ENCODE measurements around the gene PRSS57. TPM values are rescaled to one million over a fixed set of nuclear protein-coding genes. Genes with fewer than 3 reads are reported as not detected.

The PRSS57 gene
- total RNA-seq, 2 donors from 2014 or later: 0.22 TPM; not detected in 1

DNA sequence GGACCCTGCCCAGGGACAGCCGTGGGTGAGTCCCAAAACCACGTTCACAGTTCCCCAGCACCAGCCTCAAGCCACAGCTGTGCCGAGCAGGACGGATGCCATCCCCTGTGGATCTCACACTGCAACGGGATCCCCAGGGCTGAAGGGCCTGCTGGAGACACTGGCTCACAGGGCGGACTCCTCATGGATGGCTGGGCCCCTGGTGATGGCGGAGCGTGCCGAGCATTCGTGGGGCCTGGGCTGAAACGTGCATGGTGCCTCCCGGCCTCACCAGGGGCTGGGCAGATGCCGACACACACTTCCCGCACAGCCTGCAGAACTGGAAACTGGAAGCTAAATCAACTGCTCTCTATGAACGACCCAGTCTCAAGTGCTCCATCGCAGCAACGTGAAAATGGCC is 41.8 kb downstream of the PRSS57 start:
- H3K9me3 Mint-ChIP-seq: no peaks in the 10 kb centered on the region
- H3K36me3 Mint-ChIP-seq (ENCODE audit: insufficient read depth in 2 of 2): peaks cover 0 to 8% of the 10 kb centered on the region in 2 donors
- H3K4me3 Mint-ChIP-seq: no peak overlapping the region
- no peak for DNase-seq
- peaks cover 24% of the 10 kb centered on the region for H3K4me1 Mint-ChIP-seq (ENCODE audit: low read depth)
- ATAC-seq (replicated peaks in 1 of 2): no peak
- no peaks in the 10 kb centered on the region for H3K27me3 Mint-ChIP-seq (ENCODE audit: low read depth)
- no peak overlapping the region for H3K27ac Mint-ChIP-seq

DNA sequence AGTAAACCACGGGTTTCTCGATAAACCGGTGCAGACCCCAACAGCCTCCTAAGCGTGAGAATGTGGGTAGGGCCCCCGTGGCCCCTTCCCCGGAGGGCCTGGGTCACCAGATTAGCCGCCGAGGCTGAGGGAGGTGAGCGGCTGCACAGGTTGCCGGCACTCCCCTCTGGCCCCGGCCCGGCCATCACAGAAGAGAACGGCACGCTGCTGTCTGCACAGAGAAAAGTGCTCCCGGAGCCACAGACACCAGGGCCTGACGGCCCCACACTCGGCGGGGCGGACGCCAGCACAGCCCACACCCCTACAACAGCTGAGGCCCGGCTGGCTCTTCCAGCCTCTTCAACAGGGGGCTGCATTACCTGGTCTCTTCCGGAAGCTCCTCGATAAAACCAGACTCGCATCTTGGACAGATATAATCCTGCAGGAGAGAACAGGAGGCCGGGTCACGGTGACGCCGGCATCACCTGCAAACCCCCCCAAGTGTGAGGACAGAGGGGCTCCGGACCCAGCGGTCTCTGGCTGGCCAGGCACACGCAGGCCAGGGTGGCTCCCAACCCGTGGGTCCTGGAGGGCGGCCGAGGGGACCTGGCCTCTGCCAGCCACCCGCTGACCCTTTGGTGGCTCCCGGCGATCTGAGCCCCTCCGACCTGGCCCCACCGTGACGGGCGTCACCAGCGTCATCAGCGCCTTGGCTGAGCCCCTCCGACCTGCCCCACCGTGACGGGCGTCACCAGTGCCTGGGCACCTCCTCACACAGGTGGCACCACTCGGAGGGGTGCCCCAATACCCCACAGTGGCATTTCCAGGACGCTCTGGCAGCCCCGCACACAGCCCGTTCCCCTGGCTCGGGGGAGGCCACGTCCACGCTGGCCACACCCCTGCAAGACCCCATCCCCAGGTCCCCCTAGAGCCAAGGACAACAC is 42.5 kb downstream of the PRSS57 start:
- Mint-ChIP-seq H3K27ac (no peak overlapping the region), H3K4me1 (ENCODE audit: low read depth) (peaks cover 22% of the 10 kb centered on the region), H3K36me3 (ENCODE audit: insufficient read depth in 2 of 2) (peaks cover 0 to 8% of the 10 kb centered on the region in 2 donors), H3K4me3 (no peak overlapping the region), H3K27me3 (ENCODE audit: low read depth) (no peaks in the 10 kb centered on the region), H3K9me3 (no peaks in the 10 kb centered on the region)
- ATAC-seq (replicated peaks in 1 of 2): no peak
- DNase-seq: no peak

DNA sequence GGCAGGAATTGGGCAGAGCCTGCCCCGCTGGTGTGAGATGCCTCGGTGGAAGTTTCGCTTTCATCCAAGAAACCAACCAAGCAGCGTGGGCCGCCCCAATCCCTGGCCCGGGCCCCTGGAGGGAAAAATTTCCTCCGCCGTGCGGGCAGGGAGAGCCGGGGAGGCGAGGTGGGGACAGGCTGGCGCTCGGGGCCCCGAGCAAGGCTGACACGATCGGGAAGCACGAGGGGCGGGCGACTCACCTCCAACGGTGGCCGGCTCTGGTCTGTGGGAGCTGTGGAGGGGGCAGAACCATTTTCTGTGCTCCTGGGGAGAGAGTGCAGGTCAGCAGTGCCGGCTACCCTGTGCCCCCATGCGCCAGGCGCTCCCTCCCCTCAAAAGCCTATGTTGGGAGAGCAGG is 43.3 kb downstream of the PRSS57 start:
- Mint-ChIP-seq H3K36me3 (ENCODE audit: insufficient read depth in 2 of 2) (peaks cover 0 to 6% of the 10 kb centered on the region in 2 donors), H3K27ac (no peak overlapping the region), H3K27me3 (ENCODE audit: low read depth) (no peaks in the 10 kb centered on the region), H3K4me3 (no peak overlapping the region), H3K4me1 (ENCODE audit: low read depth) (peaks cover 19% of the 10 kb centered on the region), H3K9me3 (no peaks in the 10 kb centered on the region)
- ATAC-seq (replicated peaks in 1 of 2) (no peak), DNase-seq (no peak)

DNA sequence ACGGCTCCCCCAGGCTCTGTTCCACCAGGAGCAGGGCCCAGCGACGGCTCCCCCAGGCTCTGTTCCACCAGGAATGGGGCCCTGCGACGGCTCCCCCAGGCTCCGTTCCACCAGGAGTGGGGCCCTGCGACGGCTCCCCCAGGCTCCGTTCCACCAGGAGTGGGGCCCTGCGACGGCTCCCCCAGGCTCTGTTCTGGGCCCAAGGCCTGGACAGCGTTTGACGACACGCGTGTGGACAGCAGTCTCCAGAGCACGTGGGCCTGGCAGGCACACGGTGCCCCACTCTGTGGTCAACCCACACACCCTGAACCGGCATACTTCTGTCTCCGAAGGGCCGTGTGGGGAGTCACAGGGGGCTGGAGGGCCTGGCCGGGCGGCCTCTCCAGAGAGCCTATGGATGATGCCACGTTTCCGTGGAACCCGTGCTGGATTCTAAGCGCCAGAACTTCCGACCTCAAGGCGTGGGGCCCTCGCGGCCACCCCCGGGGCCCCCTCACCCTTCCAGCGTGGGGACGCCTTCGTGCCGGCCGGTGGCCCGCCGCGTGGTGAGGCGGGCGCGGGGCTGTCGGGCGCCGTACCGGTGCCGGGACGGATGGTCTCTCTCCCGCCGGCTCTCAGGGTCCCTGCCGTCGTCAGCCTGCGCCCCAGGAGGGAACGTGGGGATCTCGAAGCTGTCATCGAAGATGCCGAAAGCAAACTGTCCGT is 44.0 kb downstream of the PRSS57 start:
- ATAC-seq (replicated peaks in 1 of 2) (no peak), DNase-seq (no peak)
- Mint-ChIP-seq H3K4me3 (no peak overlapping the region), H3K4me1 (ENCODE audit: low read depth) (peaks cover 16% of the 10 kb centered on the region), H3K36me3 (ENCODE audit: insufficient read depth in 2 of 2) (peaks cover 0 to 8% of the 10 kb centered on the region in 2 donors), H3K27me3 (ENCODE audit: low read depth) (no peaks in the 10 kb centered on the region), H3K27ac (no peak overlapping the region), H3K9me3 (no peaks in the 10 kb centered on the region)

DNA sequence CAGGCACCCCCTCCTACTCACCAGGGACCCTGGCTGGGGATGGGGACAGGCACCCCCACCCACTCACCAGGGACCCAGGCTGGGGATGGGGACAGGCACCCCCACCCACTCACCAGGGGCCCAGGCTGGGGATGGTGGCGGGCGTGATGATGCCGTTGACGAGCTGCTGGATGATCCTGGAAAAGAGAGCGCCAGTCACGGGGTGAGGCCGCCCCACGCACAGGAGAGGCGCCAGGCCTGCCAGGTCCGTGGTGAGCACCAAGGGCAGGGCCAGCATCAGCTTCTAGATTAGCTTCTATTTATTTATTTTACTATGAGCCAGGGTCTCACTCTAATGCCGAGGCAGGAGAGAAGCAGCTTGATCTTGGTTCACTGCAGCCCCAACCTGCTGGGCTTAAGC is 45.1 kb downstream of the PRSS57 start:
- Mint-ChIP-seq H3K27ac (no peak overlapping the region), H3K4me3 (no peak overlapping the region), H3K36me3 (ENCODE audit: insufficient read depth in 2 of 2) (peaks cover 0 to 6% of the 10 kb centered on the region in 2 donors), H3K4me1 (ENCODE audit: low read depth) (peaks cover 6% of the 10 kb centered on the region), H3K9me3 (no peaks in the 10 kb centered on the region), H3K27me3 (ENCODE audit: low read depth) (no peaks in the 10 kb centered on the region)
- no peak for DNase-seq
- no peak for ATAC-seq (replicated peaks in 1 of 2)

DNA sequence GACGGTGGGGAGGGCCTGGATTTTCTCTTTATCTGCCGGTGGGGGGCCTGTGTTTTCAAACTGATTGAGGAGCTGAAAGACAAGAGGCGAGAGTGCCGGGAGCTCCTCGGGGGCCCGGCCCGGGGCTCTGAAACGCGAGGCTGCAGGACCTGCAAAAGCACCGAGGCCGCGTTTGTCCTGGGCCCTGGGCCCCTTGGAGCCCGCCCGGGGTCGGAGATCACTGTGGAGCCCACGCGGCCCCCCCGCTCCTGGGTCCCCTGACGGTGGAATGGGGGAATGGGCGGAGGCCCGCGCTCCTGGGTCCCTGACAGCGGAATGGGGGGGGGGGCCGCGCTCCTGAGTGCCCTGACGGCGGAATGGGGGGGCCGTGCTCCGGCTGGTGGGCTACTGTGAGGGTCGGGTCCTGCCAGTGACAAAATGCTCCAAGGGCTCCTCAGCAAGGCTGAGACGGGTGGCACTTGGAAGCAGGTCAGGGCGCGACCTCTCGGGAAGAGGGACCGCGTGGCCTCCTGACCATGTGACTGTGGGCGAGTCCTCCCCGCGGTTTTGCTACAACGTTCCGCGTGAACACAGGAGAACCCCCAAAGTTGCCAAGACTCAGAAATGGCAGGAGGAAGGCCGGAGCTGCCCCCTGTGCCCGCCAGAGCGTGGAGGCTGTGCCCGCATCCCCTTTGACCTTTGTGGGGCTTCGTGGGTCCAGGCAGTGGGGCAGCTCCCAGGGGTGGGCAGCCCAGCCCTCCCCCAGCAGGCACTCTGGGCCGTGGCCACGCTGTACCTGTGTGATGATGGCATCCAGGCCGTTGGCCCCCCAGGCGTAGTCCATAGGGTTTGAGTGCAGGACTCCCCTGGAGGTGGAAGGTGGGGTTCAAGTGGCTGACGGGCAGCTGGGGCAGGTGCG is 46.1 kb downstream of the PRSS57 start:
- Mint-ChIP-seq H3K4me1 (ENCODE audit: low read depth) (no peaks in the 10 kb centered on the region), H3K4me3 (no peak overlapping the region), H3K9me3 (no peaks in the 10 kb centered on the region), H3K36me3 (ENCODE audit: insufficient read depth in 2 of 2) (peaks cover 0 to 5% of the 10 kb centered on the region in 2 donors), H3K27ac (no peak overlapping the region), H3K27me3 (ENCODE audit: low read depth) (no peaks in the 10 kb centered on the region)
- DNase-seq: no peak
- ATAC-seq (replicated peaks in 1 of 2): no peak

DNA sequence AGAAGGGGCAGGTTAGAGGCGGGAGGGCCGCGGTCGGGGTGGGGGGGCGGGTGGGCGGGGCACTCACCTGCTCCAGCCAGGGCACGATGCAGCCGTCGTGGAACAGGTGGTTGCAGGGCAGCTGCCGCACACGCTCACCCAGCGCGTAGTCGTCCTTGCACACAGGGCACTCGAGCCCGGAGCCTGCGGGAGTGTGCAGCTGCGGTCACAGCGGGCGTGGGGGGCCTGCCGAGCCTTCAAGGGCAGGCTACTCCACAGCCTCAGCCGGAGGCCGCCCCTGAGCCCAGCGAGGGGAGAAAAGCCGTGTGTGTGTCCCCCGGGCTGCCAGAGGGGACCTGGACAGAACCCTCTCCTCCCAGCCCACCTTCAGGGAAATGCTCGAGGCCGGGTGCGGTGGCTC is 46.9 kb downstream of the PRSS57 start:
- H3K4me3 Mint-ChIP-seq: no peak overlapping the region
- H3K36me3 Mint-ChIP-seq (ENCODE audit: insufficient read depth in 2 of 2): peaks cover 0 to 5% of the 10 kb centered on the region in 2 donors
- H3K27ac Mint-ChIP-seq: no peak overlapping the region
- H3K4me1 Mint-ChIP-seq (ENCODE audit: low read depth): no peaks in the 10 kb centered on the region
- H3K9me3 Mint-ChIP-seq: no peaks in the 10 kb centered on the region
- no peaks in the 10 kb centered on the region for H3K27me3 Mint-ChIP-seq (ENCODE audit: low read depth)
- DNase-seq: no peak
- ATAC-seq (replicated peaks in 1 of 2): no peak

DNA sequence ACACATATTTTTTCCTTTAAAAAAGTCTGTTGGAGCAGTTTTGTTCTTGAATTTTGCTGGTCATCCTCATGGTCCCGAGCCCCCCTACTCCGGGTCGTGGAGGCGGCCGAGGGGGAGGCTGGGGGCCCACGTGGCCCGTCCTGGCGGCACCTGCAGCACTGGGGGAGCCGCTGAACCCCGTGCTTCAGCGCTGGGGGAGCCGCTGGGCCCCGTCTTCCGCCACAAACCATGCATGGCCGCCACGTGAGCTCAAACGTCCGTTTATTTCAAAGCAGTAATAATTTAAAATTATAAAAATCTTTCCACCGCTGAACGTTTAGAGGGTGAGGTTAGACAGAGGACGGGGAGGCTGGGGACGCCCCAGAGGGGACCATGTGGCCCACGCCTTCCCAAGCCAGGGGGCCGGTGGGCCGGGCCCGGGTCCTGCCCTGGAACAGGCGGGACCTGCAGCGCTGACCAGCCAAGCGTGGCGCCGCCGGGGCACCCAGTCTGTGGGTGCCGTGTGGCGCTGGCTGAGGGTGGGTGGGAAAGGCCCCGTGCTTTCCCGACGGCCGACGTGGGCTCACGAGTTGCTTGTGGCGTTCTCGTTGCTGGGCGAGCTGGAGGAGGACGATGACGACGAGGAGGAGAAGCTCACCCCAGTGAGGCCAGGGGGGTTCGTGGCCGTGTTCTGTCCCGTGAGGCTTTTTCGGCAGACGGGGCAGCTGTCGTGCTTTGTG is 47.5 kb downstream of the PRSS57 start:
- DNase-seq: no peak
- no peak overlapping the region for H3K27ac Mint-ChIP-seq
- ATAC-seq (replicated peaks in 1 of 2): no peak
- no peaks in the 10 kb centered on the region for H3K9me3 Mint-ChIP-seq
- H3K4me1 Mint-ChIP-seq (ENCODE audit: low read depth): no peaks in the 10 kb centered on the region
- H3K4me3 Mint-ChIP-seq: no peak overlapping the region
- H3K27me3 Mint-ChIP-seq (ENCODE audit: low read depth): no peaks in the 10 kb centered on the region
- peaks cover 0 to 4% of the 10 kb centered on the region in 2 donors for H3K36me3 Mint-ChIP-seq (ENCODE audit: insufficient read depth in 2 of 2)

DNA sequence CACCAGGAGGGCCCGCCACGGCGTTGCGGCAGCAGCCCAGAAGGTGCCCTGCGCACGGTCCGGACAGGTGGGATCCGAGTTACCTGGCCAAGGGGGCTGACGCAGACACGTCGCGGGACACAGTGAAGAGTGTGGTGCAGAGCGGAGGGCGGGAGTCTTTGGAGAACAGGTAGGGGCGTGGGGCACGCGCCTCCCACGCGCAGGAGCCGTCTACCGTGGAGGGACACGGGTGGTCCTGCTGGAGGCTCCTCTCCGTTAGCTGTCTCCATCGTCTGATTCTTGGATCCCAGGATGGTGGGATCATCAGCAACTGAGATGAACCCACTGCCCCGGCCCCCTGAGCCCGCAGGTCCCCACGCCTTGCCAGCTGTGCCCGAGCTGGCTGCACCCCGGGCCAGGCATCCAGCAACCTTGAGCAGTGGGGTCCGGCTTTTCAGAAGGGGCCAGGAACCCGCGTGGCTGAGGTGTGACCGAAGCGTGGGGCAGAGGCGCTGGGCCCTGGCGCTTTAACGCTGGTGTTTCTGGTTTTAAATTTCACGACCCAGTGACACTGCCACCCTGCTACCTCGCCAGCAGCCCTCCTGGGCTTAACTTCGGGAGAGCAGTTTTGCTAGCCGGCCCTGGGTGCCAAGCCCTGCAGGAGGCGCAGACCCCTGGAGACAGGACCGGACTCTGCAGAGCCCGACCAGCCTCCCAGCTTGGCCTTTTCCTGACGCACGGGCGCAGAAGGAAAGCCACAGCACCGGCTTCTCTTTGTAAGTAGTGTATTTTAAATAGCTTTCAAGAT is 48.3 kb downstream of the PRSS57 start:
- H3K9me3 Mint-ChIP-seq: no peaks in the 10 kb centered on the region
- H3K4me1 Mint-ChIP-seq (ENCODE audit: low read depth): no peaks in the 10 kb centered on the region
- peaks cover 0 to 3% of the 10 kb centered on the region in 2 donors for H3K36me3 Mint-ChIP-seq (ENCODE audit: insufficient read depth in 2 of 2)
- no peak overlapping the region for H3K27ac Mint-ChIP-seq
- no peak for ATAC-seq (replicated peaks in 1 of 2)
- no peaks in the 10 kb centered on the region for H3K27me3 Mint-ChIP-seq (ENCODE audit: low read depth)
- no peak overlapping the region for H3K4me3 Mint-ChIP-seq
- no peak for DNase-seq

DNA sequence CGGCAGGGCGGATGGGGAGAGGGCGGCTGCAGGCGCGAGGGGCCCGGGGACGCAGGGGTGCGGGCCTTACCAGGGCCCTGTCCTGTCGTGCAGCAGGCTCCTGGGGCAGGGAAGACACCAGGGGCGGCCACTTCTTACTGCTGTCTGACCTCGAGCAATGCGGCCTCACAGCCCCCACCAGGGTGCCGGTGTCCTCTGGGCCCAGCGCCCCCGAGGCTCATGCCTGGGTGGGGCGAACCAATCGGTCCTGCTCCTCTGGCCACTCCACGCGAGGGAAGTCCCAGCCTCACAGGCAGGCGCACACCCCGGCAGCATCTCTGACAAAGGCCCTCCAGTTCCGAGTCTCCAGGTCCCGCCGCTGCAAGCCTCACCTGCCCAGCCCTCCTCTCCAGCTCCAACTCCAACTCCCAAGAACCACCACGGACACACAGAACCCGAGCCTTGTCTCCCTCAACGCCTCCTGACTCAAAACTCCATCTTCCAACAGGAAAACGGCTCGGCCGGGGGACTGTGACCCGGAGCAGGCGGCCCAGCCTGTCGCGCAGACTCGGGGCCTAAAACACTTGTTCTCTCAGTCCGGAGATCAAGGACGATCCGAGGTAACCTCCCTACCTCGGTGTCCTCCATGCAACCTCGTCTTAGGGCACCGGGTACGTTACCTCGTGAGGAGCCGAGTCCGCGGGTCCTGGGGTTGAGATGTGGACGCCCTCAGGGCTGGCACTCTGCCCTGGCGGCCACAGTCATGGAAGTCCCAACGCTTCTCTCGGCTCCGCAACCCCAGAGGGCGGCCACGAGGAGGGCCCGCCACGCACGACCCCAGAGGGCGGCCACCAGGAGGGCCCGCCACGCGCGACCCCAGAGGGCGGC is 49.1 kb downstream of the PRSS57 start:
- DNase-seq (no peak), ATAC-seq (replicated peaks in 1 of 2) (no peak)
- H3K27ac Mint-ChIP-seq: no peak overlapping the region
- H3K36me3 Mint-ChIP-seq (ENCODE audit: insufficient read depth in 2 of 2): peaks cover 0 to 3% of the 10 kb centered on the region in 2 donors
- no peak overlapping the region for H3K4me3 Mint-ChIP-seq
- H3K9me3 Mint-ChIP-seq: no peaks in the 10 kb centered on the region
- H3K27me3 Mint-ChIP-seq (ENCODE audit: low read depth): no peaks in the 10 kb centered on the region
- no peaks in the 10 kb centered on the region for H3K4me1 Mint-ChIP-seq (ENCODE audit: low read depth)

DNA sequence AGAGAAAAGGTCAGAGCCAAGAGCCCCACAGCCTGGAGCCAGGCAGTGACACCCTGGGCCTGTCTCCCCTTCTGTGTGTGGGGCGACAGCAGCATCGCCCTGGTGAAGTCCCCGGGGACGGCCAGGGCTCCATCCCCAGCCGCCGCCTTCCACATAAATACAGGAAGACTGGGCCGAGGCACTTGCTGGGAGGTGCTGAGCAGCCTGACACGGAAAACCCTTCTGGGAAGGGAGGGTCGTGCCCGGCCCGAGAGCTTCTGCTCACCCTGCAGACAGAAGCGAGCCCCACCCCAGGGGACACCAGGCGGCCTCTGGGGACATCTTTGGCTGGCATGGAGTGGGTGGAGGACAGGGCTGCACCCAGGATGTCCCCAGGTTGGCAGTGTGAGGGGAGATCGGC is 50.5 kb downstream of the PRSS57 start:
- H3K27ac Mint-ChIP-seq: no peak overlapping the region
- H3K27me3 Mint-ChIP-seq (ENCODE audit: low read depth): no peaks in the 10 kb centered on the region
- no peaks in the 10 kb centered on the region for H3K4me1 Mint-ChIP-seq (ENCODE audit: low read depth)
- H3K36me3 Mint-ChIP-seq (ENCODE audit: insufficient read depth in 2 of 2): peaks cover 0 to 3% of the 10 kb centered on the region in 2 donors
- ATAC-seq (replicated peaks in 1 of 2) (no peak), DNase-seq (no peak)
- no peaks in the 10 kb centered on the region for H3K9me3 Mint-ChIP-seq
- no peak overlapping the region for H3K4me3 Mint-ChIP-seq

Data from activated T-cell treated with anti-CD3 and anti-CD28 coated beads, Interleukin-2, amount 50 U/mL, for 72 hours (primary cell).